GM18861 (cell line): ENCODE measurements around the gene NRXN3.

ENCODE experiments used
- ATAC-seq: cut with Tn5 transposase; IDR thresholded peaks from one replicate; pipeline ENCODE4 v1.9.1; 2021; ENCODE audit not compliant: unreplicated experiment

Gene NRXN3

DNA sequence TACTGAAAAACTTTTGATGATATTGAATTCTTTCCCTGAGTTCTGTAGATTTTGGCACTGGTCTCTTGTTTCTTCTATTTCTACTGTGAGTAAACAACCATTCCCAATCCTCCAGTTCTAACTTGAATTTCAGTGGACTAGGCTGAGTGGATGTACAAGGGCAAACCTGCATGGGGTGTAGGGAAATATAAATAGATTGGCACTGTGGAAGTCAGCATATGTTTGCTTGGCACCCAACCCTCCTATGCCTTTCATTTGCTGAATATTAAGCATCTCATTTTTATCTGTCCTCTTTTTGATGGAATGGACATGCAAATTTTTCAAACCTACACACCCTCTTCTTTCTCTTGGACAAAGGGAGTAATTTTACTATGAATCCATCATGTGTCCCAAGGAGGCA, 1212.9 kb downstream of the NRXN3 start:
- ATAC-seq, result no peak

DNA sequence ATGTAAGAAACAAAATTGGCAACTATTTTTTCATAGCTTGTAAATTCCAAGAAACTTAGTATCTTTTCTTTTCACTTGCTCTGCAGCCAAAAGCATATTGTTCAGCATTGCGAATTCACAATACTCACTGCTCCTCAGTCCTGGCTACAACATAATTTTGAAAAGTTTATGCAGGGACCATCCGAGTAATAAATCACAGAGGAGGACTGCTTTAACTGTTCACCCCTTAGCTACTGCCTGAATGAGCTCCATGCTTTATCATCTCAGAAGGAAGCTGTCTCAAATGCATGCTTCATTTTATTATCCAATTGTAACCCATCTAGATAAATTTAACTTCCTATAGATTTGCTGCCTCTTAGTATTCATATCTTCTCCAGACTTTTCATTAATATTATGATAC, 1213.3 kb downstream of the NRXN3 start:
- ATAC-seq, result no peak

DNA sequence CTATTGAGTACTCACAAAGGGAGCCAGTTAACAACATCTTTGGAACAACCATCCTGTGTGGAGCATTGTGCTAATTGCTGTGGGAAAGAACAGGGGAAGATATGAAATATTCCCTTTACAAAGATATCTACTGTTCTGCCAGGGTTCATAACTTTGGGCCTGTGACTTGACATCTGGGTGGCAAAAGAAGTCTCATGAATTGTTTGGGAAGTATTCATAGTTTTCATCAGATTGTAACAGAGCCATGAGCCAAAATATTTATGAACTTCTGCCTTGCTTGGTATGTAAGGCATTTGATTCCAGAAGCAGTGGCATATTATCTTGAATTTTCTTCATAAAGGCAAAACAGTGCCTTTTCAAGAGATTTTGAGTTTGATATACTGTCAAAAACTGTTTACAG, 1224.9 kb downstream of the NRXN3 start:
- ATAC-seq, result no peak

DNA sequence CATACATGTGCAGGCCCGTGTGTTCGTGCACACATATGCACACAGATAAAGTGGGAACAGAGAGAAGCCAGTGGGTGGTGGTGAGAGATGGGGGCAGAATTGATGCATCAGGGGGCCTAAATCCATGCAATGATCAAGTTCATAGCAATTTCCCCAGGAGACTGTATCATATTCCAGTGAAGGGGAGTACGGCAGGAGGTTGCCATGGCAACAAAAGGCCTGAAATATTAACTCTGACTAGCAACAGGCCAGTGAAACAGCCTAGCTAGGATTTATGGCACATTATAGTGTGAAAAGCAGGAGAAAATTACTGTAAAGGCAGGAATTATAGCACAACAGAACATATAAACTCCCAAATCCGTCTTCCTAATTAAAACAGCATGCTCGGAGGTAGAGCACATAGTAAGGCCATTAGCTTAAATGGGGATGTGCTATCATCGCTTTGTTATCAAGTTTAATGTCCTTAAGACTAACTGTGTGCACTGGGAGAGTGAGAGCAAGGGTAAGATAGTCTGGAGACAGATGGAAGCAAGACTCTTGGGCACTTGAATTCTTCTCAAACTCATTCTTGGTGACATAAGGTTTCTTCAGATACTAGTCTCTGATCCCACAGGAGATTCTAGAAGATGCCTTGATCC, 1234.8 kb downstream of the NRXN3 start:
- no peak for ATAC-seq

DNA sequence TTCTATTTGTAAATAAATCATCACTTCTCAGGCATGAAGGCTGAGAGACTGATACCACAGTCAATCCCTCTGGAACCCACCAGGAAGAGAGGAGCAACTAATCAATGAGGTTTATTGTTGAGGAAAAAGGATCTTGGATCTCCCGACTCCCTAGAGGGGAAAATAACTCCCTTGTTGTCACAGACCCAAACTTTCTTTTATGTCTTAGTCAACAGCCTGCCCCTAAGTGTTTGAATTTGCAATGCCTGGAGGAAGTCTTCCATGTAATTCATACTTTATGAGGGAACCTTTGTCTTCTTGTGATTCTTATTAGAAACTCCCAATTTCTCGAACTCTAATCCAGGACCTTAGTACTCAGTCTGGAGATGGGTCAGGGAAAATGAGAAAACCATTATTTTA, 1235.3 kb downstream of the NRXN3 start:
- ATAC-seq, result no peak

DNA sequence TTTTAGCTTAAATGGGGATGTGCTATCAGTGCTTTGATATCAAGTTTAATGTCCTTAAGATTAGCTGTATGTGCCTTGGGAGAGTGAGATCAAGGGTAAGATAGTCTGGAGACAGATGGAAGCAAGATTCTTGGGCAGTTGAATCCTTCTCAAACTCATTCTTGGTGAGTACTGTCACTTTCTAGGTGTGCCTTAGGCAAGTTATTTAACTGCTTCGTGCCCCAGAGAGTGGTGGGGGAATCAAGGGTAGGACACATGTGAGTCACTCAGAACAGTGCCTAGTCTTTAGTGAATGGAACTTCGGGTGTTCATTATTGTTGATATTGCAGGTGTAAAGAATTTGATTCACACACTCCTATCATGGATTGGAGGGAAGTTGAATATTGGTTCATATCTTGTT, 1237.4 kb downstream of the NRXN3 start:
- no peak for ATAC-seq

DNA sequence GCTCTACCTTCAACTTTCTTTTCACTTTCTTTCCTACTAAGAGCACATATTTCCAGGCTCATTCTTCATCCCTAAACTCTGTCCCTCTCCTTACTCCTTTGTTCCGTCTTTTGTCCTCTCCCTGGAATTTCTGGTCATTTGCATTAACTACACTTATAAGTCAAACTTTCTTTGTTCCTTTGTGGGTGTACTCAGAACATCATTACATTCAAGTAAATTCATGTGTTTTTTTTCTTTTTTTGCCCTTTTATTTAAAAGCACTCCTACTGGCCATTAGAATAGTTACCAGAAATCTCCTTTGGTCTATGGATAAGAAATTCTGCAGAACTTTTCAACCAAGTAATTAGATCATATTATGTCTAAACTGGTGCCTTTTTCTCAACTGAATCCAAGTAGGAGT, 1238.5 kb downstream of the NRXN3 start:
- no peak for ATAC-seq

DNA sequence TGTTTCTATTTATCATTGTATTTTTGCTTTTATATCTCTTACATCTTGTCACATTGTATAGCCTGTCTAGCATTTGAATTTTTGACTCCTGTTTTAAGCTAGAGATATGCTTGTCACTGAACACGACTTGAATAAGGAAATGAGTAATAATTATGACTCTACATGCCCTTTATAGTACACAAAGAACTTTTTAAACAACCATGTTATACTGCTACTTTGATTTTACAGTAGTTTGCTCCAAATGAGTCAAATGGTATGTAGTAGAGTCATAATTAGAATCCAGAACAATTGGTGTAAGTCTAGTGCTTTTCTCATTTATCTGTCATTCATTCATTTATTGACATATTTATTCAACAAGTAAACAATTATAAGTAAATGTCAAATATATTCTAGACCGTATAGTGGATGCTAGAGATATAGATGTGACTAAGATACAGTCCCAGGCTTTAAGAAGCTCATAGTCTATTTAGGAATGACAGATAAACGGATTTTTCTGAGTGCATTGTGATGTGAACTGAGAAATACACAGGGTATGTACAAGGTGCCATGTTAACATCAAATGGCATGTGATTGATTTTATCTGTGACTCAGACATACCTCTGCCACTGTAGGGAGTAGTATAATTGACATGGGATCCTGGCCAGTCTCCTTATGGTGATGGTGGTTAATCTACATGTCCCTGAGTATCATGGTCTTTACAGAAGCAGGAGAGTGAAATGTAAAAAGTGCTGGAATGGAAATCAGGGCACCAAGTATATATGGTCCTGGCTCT, 1241.4 kb downstream of the NRXN3 start:
- no peak for ATAC-seq

DNA sequence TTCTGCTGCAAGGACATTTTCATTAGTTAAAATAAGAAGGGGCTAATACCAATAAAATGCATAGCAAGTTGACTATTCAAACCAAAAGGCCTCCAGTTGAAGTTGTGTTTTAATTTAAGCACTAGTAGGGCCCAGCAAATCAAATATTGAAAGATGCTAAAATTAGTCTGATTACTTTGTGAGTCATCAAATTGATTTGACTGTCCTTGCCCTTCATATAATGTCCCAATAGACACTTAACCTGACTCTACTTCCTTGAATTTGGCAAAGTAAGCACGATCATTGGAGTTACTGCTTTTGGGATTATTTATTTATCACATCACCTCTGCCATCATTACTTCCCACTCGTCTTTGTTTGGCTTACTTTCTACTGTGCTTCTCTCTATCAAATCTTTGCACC, 1242.6 kb downstream of the NRXN3 start:
- no peak for ATAC-seq

DNA sequence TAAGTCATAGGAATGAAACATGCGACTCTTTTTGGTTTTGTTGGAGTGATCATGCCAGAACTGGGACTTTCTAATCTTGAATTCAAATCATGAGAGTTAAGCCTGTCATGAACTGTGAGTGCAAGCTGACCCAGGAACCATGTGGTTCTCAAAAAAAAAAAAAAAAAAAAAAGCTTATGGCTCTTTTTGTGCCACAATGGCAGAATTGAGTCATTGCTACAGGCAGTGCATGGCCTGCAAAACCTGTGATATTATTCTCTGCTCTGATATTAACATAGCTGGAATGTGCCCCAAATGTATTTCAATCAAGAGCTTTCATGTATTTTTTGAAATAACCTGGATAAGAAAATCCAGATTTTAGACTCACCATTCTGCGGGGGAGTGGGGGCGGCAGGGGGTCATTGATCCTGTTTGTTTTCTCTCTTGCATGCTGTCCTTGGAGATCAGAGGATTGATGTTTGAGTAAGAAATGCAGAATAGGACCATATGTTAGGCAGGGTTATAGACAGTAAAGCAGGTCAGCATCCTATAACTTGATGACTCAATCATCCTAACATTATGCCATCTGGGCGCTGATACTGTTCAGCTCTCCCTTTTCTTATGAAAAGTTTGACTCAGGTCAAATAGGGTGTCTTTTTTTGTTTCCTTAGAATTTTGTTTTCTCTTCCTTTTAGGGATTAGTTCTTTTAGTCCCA, 1243.7 kb downstream of the NRXN3 start:
- ATAC-seq, result no peak

DNA sequence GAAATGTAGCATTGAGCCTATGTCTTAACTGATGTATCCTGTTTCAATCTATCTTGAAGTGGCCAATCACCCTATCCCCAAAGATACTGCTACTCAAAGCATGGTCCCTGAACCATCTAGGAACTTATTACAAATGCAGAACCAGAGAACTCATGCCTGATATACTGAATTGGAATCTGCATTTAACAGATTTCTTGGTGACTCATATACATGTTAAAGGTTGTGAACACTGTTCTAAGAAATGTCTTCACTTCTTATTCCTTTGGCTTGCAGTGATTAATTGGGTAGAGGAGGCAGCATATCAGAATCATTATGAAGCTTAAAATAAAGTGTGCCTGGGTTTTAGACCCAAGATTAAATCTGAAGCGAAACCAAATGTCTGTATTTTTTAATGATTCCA, 1245.6 kb downstream of the NRXN3 start:
- ATAC-seq, result no peak

DNA sequence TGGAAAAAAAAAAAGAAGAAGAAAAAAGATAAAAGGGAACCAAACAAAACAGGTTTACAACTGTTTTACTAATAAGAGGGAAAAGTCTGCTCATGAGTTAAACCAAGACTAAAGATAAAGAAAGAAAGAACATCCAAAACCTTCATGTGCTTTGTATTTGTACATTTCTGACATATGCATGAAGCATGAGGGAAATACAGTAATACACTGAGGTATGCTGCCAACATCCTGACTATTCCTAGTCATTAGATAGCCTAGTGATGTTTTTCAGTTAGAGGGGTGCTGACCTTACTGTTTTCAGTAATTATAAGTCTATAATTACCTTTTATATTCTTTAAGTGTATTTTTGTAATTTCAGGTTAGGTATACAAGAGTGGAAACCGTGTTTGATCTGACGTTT, 1247.8 kb downstream of the NRXN3 start:
- ATAC-seq, result no peak

DNA sequence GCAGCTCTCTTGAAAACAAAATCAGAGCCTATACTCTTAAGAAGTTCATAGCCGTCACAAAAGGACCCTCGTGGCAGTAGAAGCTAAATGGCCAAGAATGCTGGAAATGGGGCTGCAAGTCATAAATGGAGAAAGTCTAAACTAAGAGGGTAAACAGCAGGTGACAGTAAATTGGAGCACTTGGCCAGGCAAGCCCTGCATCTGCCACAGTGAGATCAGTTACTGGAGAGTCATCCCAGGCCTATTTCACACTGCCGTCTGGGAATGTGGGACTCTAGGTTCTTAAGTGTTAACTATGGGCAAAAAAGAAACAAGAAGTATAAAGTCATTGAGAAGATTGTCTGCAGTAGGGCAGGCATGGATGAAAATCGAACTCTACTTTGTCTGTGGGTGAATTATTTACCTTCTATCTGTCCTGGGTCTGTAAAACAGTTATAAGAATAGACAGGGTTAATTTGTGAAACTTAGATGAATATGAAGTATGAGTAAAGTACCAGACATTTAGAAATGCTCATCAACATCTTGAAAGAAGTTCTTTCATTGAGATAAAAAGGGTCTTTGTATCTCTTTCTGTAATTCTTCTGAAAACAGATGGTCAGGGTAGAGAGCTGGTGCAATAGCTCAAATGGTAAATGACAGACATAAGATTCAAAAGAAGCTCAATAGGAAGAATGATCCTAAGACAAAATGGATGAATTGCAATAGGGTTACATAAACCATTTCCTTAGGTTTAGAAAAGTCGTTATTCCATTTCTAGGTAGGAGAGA, 1248.7 kb downstream of the NRXN3 start:
- no peak for ATAC-seq

DNA sequence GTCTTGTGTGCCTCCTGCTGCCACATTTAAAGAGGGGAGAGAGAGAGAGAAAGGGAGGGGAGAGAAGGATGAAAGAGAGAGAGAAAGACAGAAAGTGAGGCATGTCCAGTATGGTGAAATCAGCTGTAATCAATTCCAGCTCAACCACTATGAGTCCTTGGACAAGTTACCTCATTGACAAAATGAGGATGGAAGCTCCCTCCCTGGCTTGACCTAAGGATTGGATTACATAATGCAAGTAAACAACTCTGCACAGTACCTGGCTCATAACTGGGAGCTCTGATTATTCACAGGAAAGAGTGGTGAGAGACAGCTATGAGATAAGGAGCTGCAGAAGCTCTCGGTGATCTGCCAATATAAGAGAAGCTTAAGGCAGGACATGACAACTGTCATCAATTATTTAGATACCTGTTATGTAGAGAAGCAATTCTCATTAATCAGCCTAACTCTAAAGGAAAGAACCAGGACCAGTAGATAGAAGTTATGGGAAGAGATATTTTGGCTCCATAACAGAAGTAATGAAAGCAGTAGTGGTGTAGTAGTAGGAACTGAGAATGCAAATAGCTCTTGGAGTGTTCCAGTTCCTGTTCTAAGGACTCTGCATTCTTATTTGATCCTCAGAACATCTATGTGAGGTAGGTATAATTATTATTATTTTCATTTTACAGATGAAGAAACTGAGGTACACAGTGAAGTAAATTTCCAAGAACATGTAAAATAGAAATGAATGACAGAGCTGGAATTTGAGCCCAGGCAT, 1249.6 kb downstream of the NRXN3 start:
- no peak for ATAC-seq

DNA sequence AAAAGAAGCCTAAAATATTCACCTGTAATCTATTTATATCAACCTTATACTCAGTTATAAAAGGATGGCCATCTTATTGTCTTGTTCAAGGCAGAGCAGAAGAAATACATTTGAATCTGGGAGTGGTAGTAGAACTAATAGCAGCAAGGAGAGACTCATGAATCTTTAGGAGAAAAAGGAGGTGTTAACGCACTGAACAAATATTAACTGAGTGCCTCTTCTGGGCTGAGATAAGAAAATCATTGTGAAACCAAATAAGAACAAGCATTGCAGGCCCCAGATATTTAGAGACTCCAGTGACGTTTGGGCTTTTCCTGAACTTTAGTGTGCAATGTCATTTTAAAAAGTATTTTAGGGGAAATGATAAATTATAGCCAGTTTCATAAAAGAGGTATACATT, 1250.6 kb downstream of the NRXN3 start:
- ATAC-seq, result no peak

DNA sequence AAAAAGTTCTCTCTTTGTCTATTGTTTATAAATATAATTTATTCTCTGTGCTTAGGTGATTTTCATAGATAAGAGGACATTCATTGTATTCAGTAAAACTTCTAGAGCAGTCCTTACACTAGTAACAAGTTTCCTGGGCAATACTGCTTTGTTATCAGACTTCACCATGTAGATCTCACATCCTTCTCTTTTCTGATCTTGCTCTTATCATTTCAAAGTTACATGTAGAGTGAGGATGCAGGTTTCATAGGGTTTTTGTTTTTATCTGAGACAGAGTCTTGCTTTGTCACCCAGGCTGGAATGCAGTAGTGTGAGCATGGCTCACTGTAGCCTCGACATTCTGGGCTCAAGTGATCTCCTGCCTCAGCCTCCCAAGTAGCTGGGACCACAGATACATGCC, 1251.6 kb downstream of the NRXN3 start:
- ATAC-seq, result no peak

DNA sequence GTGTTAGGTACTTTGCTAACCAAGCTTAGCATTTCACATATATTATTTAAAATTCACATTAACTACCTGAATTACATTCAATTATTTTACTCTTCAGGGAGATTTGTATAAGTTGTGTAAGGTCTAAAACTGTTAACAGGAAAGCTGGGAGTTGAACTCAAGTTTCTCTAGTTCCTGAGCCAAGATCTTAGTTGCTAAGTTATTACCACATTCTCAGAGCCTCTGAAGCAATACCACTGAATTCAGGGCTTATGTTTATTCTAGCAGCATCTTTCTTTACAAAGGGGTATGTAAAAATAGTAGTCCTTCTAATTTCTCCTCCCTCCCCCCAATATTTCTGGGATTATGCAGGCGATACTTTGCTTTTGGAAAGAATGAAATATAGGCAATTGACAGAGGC, 1254.3 kb downstream of the NRXN3 start:
- no peak for ATAC-seq

DNA sequence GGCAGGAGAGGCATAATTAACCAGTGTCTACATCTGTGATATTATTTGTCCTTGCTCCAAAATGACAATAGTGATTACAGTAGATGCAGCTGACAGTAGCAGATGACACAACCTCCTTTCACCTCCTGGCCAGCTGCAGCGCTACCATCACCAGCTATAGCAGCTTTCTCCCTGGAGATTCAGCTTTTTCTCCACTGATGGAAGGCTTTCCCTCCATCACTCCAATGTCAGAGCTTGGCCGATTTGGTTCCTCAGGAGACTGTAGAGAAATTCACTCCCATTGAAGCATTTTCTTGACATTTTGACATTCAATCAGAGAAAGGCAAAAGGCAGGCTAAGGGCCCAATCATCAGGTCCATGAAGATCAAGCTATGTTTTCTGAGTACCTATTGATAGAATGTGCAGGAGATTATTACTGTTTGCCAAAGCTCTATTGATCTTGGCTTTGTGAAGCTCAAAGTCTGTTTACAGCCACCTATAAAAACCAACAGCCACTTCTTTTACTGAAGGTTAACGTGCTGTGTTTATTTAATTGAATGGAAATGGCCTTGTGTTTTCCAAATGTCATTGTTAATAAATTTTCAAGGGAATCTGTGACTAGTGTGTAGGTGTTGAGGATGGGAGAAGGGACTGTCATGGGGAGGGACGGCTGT, 1256.1 kb downstream of the NRXN3 start:
- no peak for ATAC-seq

DNA sequence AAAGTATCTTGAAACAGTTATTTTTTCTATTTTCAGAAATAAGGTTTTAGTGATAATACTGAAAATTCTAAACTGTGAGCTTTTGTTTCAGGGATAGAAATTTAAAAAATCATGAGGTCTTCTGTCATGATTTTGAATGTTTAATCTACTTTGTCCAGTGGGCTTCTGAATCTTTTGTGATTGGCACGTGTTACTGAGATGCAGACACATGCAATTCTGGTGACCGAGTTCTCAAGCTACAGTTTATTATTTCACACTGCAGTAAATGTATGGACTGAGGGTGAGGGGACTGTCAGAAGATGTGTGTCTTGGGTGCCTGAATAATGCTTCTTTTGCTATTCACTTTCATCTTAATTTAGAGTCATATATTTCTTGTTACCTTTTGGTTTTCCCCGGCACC, 1262.5 kb downstream of the NRXN3 start:
- no peak for ATAC-seq

DNA sequence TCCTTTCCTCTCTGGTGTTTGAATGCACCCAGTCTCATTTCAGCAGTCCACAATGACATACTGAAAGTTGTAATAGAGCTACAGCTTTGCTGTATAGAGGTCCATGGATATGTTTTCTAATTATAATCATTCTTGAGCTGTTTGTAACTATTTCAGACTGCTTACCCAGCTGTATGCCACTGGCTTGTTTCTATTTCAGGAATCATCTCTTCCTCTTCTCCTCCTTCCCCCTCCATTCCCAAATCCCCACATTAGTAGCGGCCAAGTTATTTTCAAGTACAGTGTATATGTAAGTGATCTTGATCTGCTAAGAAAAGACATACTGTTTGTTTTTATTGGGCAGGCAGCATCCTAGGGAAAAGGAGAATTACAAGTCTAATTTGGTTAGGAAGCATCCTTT, 1266.2 kb downstream of the NRXN3 start:
- ATAC-seq, result no peak
